Hepatocyte (in vitro differentiated cells): Measurements from ENCODE around the gene TEX22. TPM values are rescaled to one million over a fixed set of nuclear protein-coding genes. Genes with fewer than 3 reads are reported as not detected.

Experiments
- DNase-seq: peaks from one replicate; pipeline ENCODE4 v3.0.0-alpha.2; 2016; ENCODE audit warnings: low spot score
- H2AFZ ChIP-seq: fragments of 200-600 bp; sonication (generic); 2 replicates; pipeline ENCODE4 v1.6.0; 2016; ENCODE audit warnings: antibody characterized with exemption, mild to moderate bottlenecking
- H3K27ac ChIP-seq: fragments of 200-600 bp; sonication (generic); 2 replicates; pipeline ENCODE4 v1.5.1; 2016; ENCODE audit warnings: mild to moderate bottlenecking
- H3K27me3 ChIP-seq: fragments of 200-600 bp; sonication (generic); 2 replicates; pipeline ENCODE4 v1.6.1; 2016
- H3K36me3 ChIP-seq: fragments of 200-600 bp; sonication (generic); replicated peaks from 2 replicates; pipeline ENCODE4 v1.5.1; 2016; ENCODE audit warnings: low read depth; ENCODE audit not compliant: insufficient read depth
- H3K4me1 ChIP-seq: fragments of 200-600 bp; sonication (generic); 2 replicates; pipeline ENCODE4 v1.5.1; 2016; ENCODE audit warnings: mild to moderate bottlenecking, moderate library complexity; ENCODE audit not compliant: insufficient read depth
- H3K4me2 ChIP-seq: fragments of 200-600 bp; sonication (generic); 2 replicates; pipeline ENCODE4 v1.6.0; 2016
- H3K4me3 ChIP-seq: fragments of 200-600 bp; sonication (generic); 2 replicates; pipeline ENCODE4 v1.5.1; 2016; ENCODE audit warnings: mild to moderate bottlenecking
- H3K79me2 ChIP-seq: fragments of 200-600 bp; sonication (generic); 2 replicates; pipeline ENCODE4 v1.6.0; 2017; ENCODE audit warnings: mild to moderate bottlenecking
- H3K9me2 ChIP-seq: fragments of 200-600 bp; sonication (generic); replicated peaks from 2 replicates; pipeline ENCODE4 v1.6.0; 2017; ENCODE audit warnings: mild to moderate bottlenecking; ENCODE audit not compliant: insufficient read depth
- H3K9me3 ChIP-seq: fragments of 200-600 bp; sonication (generic); 2 replicates; pipeline ENCODE4 v1.5.1; 2016; ENCODE audit warnings: low read depth, mild to moderate bottlenecking
- H4K20me1 ChIP-seq: fragments of 200-600 bp; sonication (generic); 2 replicates; pipeline ENCODE4 v1.6.0; 2016; ENCODE audit warnings: mild to moderate bottlenecking; ENCODE audit not compliant: insufficient read depth, poor library complexity, severe bottlenecking
- EZH2 ChIP-seq: fragments of 200-600 bp; sonication (generic); IDR thresholded peaks from 2 replicates; pipeline ENCODE4 v1.6.1; 2016; ENCODE audit warnings: antibody characterized with exemption, mild to moderate bottlenecking, borderline replicate concordance
- EZH2phosphoT487 ChIP-seq: fragments of 200-600 bp; sonication (generic); IDR thresholded peaks from one replicate; pipeline ENCODE4 v1.6.1; 2018; ENCODE audit warnings: antibody characterized with exemption, mild to moderate bottlenecking, low read depth, moderate library complexity; ENCODE audit not compliant: unreplicated experiment, severe bottlenecking
- WGBS: methylation state at CpG from one replicate; pipeline ENCODE4 v1.1.6; 2016; ENCODE audit warnings: low lambda C conversion rate; ENCODE audit errors: missing lambda C conversion rate; 5-methylcytosine and 5-hydroxymethylcytosine counted together
- polyA plus RNA-seq: library from polyadenylated mRNA; unstranded; fragments of >200 nt; fragmentation: Nextera tagmentation; extraction: Ambion mirVana; gene quantifications from 2 replicates; pipeline ENCODE4 v1.2.1, GENCODE V29; 2016
- total RNA-seq: library from RNA; depleted of rRNA; stranded (reverse); fragments of >200 nt; gene quantifications from 2 replicates; pipeline ENCODE4 v1.2.3, GENCODE V29; 2014
- TF ChIP-seq, protein P1 (sequence below): fragments of 200-600 bp; sonication (generic); IDR thresholded peaks from 2 replicates; pipeline ENCODE4 v1.5.1; 2016; ENCODE audit warnings: antibody characterized with exemption, mild to moderate bottlenecking; ENCODE audit not compliant: poor library complexity

Gene TEX22
- total and polyA plus RNA-seq, 2 experiments from 2014 or later: 0.76 TPM; not detected in 1

DNA sequence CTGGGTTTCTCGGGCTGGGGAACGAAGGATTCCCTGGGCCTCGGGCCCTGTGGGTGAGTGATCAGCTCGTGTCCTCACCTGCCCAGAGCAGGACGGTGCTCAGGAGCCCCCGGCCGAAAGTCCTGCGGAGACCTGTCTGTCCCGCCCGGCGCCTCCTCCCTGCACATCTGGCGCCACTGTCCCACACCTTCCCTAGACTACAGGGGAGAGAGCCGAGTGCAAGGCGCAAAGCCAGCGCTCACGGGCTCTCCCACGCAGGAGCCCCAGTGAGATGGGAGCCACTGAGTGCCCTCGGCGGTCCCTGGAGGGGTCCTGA is 13.1 kb upstream of the TEX22 start:
- no peaks in the 10 kb centered on the region for H3K9me3 ChIP-seq
- H4K20me1 ChIP-seq: no peaks in the 10 kb centered on the region
- no peak overlapping the region for H3K4me3 ChIP-seq
- no peaks in the 10 kb centered on the region for H3K79me2 ChIP-seq
- DNase-seq: no peak
- H3K27ac ChIP-seq: no peak overlapping the region
- 98% methylated on average over 19 of the region's 19 CpGs for WGBS
- H3K27me3 ChIP-seq: no peaks in the 10 kb centered on the region
- no peak for TF ChIP-seq EZH2
- no peak for TF ChIP-seq EZH2phosphoT487
- TF ChIP-seq, protein P1, sequence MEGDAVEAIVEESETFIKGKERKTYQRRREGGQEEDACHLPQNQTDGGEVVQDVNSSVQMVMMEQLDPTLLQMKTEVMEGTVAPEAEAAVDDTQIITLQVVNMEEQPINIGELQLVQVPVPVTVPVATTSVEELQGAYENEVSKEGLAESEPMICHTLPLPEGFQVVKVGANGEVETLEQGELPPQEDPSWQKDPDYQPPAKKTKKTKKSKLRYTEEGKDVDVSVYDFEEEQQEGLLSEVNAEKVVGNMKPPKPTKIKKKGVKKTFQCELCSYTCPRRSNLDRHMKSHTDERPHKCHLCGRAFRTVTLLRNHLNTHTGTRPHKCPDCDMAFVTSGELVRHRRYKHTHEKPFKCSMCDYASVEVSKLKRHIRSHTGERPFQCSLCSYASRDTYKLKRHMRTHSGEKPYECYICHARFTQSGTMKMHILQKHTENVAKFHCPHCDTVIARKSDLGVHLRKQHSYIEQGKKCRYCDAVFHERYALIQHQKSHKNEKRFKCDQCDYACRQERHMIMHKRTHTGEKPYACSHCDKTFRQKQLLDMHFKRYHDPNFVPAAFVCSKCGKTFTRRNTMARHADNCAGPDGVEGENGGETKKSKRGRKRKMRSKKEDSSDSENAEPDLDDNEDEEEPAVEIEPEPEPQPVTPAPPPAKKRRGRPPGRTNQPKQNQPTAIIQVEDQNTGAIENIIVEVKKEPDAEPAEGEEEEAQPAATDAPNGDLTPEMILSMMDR: no peak
- no peak overlapping the region for H2AFZ ChIP-seq
- H3K4me2 ChIP-seq: no peak overlapping the region
- H3K4me1 ChIP-seq: no peaks in the 10 kb centered on the region
- no peaks in the 10 kb centered on the region for H3K9me2 ChIP-seq
- H3K36me3 ChIP-seq: no peaks in the 10 kb centered on the region

DNA sequence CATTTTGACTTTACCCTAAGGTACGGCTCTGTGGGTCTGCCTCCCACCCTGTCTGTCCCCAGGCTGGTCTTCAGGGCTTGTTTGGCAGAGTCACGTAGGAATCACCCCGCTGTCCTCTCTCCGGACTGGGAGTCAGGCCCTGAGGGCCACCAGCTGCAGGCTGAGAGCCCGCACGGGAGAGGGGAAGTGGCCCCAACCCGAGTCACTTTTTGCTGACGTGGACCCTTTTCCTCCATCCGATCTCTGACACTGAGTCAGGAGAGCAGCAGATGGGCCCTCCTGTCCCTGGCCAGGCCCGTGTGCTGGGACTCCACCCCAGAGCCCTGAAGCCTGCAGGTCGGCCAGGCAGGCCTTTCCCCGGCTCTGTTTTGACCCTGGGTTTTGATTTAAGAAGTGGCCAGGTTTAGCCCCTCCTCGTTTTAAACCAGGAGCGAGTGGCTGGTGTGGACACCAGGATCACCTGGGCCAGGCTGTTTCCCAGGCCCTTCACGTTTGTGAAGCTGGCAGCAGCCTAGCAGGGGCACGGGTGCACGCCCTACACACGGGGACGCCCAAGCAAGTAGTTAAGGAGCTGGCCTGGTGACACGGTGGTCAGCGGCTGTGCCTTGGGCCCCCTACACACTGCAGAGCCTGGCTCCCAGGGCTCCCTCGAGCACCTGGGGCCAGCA is 12.5 kb upstream of the TEX22 start:
- no peaks in the 10 kb centered on the region for H3K79me2 ChIP-seq
- no peak overlapping the region for H2AFZ ChIP-seq
- H3K4me3 ChIP-seq: no peak overlapping the region
- no peaks in the 10 kb centered on the region for H3K9me2 ChIP-seq
- no peaks in the 10 kb centered on the region for H3K27me3 ChIP-seq
- no peaks in the 10 kb centered on the region for H3K9me3 ChIP-seq
- no peak overlapping the region for H3K27ac ChIP-seq
- 91% methylated on average over 22 of the region's 22 CpGs for WGBS
- DNase-seq: no peak
- no peaks in the 10 kb centered on the region for H3K4me1 ChIP-seq
- no peak for TF ChIP-seq EZH2
- TF ChIP-seq, protein P1: no peak
- H3K4me2 ChIP-seq: no peak overlapping the region
- H4K20me1 ChIP-seq: no peaks in the 10 kb centered on the region
- H3K36me3 ChIP-seq: no peaks in the 10 kb centered on the region

DNA sequence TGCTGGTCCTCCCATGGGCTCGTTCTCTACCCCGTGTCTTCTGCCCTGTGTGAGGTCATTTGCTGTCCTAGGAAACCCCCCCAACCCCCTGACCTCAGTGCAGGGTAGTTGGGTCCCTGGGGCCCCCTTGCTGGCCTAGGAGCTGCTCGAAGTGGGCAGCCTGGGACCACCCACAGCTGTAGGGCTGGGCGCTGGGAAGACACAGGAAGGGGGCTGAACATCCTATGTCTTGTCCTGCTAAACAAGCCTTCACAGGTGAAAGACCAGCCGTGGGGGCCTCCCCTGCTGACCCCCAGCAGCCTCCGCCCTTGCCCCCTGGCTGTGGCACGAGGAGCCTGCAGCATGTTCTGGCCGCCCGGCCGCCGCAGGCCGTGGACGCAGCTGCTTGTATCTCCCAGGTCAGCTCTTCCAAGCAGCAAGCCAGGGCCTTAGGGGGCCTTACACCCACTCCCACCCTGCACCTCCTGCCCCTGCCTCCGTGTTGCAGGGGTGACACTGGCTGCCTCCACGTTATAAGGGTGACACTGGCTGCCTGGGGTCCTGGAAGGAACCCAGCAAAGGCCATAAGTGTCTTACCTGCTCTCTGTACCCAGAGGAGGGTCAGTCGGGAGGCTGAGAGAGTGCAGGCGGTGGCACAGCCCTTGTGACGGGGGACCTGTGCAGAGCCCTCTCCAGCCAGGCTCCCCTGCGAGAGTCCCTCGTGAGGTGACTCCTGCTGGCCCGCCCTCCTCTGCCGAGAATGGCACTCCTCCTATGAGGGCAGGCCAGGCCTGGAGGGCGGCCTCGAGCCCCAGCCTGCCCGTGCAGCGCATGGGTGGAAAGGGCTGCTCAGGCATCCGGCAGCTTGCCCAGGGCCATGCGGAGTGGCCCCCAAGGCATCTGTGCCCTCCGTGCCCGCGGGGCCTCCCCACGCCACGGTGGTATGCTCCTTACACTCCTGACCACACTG is 11.5 kb upstream of the TEX22 start:
- H3K9me3 ChIP-seq: no peaks in the 10 kb centered on the region
- H2AFZ ChIP-seq: no peak overlapping the region
- no peak overlapping the region for H3K4me2 ChIP-seq
- TF ChIP-seq EZH2phosphoT487: no peak
- TF ChIP-seq EZH2: no peak
- TF ChIP-seq, protein P1: no peak
- H3K27ac ChIP-seq: no peak overlapping the region
- no peaks in the 10 kb centered on the region for H3K9me2 ChIP-seq
- H3K36me3 ChIP-seq: no peaks in the 10 kb centered on the region
- H3K27me3 ChIP-seq: no peaks in the 10 kb centered on the region
- H3K4me1 ChIP-seq: no peaks in the 10 kb centered on the region
- DNase-seq: no peak
- H4K20me1 ChIP-seq: no peaks in the 10 kb centered on the region
- H3K4me3 ChIP-seq: no peak overlapping the region
- 95% methylated on average over 32 of the region's 33 CpGs for WGBS
- no peaks in the 10 kb centered on the region for H3K79me2 ChIP-seq
